K562 (cell line): ENCODE results near the gene TOM1L2. TPM values are rescaled to one million over a fixed set of nuclear protein-coding genes. Genes with fewer than 3 reads are reported as not detected.

Experiments used
- ATAC-seq: fragments of 200-7000 bp; cut with Tn5 transposase; 3 replicates; pipeline ENCODE4 v1.9.1; 2020; ENCODE audit warnings: moderate library complexity
- Bru-seq: library from RNA; stranded (reverse); fragments of 400-500 nt; gene quantifications from one replicate; lab custom pipeline; 2021; lab: Mats Ljungman, UMichigan
- BruChase-seq, 2 experiments: library from RNA; stranded (reverse); fragments of 400-500 nt; gene quantifications; one replicate each; lab custom pipeline; 2021; lab: Mats Ljungman, UMichigan
- BruUV-seq: library from RNA; stranded (reverse); fragments of 400-500 nt; replicated peaks from 2 replicates; lab custom pipeline; 2021; lab: Mats Ljungman, UMichigan
- CTCF ChIA-PET: fragments of 300-600 bp; formaldehyde crosslinking; extraction: SDS; loops from one replicate; lab custom pipeline; 2021; ENCODE audit warnings: low intra/inter-chr PET ratio; lab: Yijun Ruan, JAX
- POLR2A ChIA-PET: fragments of 300-600, 350-650 bp; sonication (Branson Sonifier 250); formaldehyde crosslinking; extraction: SDS; loops from one replicate; lab custom pipeline; 2021; ENCODE audit warnings: antibody characterized with exemption, inconsistent platforms; lab: Yijun Ruan, JAX
- DNase-seq, 4 experiments: peaks; one replicate each; pipeline versions ENCODE4 v3.0.0 to v3.0.0-alpha.2; 2011 to 2018; ENCODE audit warnings: low spot score in 3 of 4, mixed read lengths in 3 of 4; ENCODE audit errors: extremely low read depth in 1 of 4
- FAIRE-seq: peaks from 2 replicates; lab custom pipeline; 2011; peaks lifted over from hg19 to GRCh38; lab: Jason Lieb, UNC
- H2AFZ ChIP-seq: 2 replicates; pipeline ENCODE4 v1.6.0; 2011; ENCODE audit warnings: low read depth, low read length, control low read depth, inconsistent platforms
- H3K27ac ChIP-seq: fragments of 200-600 bp; 3 replicates; pipeline ENCODE4 v1.8.0; 2011; ENCODE audit warnings: low read depth, mild to moderate bottlenecking, control low read depth, inconsistent platforms, low read length, moderate library complexity, mixed read lengths; ENCODE audit errors: extremely low read depth
- H3K27me3 ChIP-seq, 2 experiments: fragments of 300-600 bp in 1 of 2; 2 replicates in 1 of 2; 3 replicates in 1 of 2; pipeline versions ENCODE4 v1.6.0 to v1.8.0; 2011; ENCODE audit warnings: inconsistent platforms in 2 of 2, low read length in 2 of 2, mild to moderate bottlenecking in 1 of 2, mixed read lengths in 1 of 2, moderate library complexity in 1 of 2; ENCODE audit not compliant: control insufficient read depth in 2 of 2, insufficient read depth in 2 of 2
- H3K36me3 ChIP-seq: fragments of 300-600 bp; 3 replicates; pipeline ENCODE4 v1.8.0; 2011; ENCODE audit warnings: mild to moderate bottlenecking, low read length, inconsistent platforms; ENCODE audit not compliant: control insufficient read depth, insufficient read depth
- H3K4me1 ChIP-seq, 2 experiments: fragments of 200-600 bp in 1 of 2; replicated peaks in 1 of 2; 2 replicates in 1 of 2; 3 replicates in 1 of 2; pipeline versions ENCODE4 v1.5.1 to v1.8.0; 2011; ENCODE audit warnings: inconsistent platforms in 2 of 2, low read length in 2 of 2, mild to moderate bottlenecking in 1 of 2, mixed read lengths in 1 of 2, moderate library complexity in 1 of 2; ENCODE audit not compliant: control insufficient read depth in 2 of 2, insufficient read depth in 2 of 2
- H3K4me2 ChIP-seq: 2 replicates; pipeline ENCODE4 v1.6.1; 2011; ENCODE audit warnings: low read length, control low read depth, inconsistent platforms, mixed read lengths; ENCODE audit not compliant: insufficient read depth
- H3K4me3 ChIP-seq: fragments of 200-600 bp; sonication (generic), shearing (Covaris generic); 2 replicates; pipeline ENCODE4 v1.5.1; 2016; ENCODE audit warnings: control low read depth, inconsistent platforms
- H3K79me2 ChIP-seq: fragments of 200-600 bp; 3 replicates; pipeline ENCODE4 v1.8.0; 2011; ENCODE audit warnings: low read length, inconsistent platforms; ENCODE audit not compliant: control insufficient read depth, insufficient read depth
- H3K9ac ChIP-seq, 2 experiments: 2 replicates each; pipeline versions ENCODE4 v1.6.0 to v1.6.1; 2011; ENCODE audit warnings: low read depth in 2 of 2, low read length in 2 of 2, control low read depth in 1 of 2, inconsistent platforms in 1 of 2, mild to moderate bottlenecking in 1 of 2, mixed read lengths in 1 of 2; ENCODE audit not compliant: insufficient read depth in 1 of 2
- H3K9me1 ChIP-seq: one replicate; pipeline ENCODE4 v1.6.0; 2011; ENCODE audit warnings: inconsistent platforms, mild to moderate bottlenecking, low read length, moderate library complexity; ENCODE audit not compliant: control insufficient read depth, insufficient read depth
- H3K9me3 ChIP-seq: replicated peaks from 2 replicates; pipeline ENCODE4 v1.5.1; 2011; ENCODE audit warnings: low read depth, low read length, inconsistent platforms; ENCODE audit not compliant: control insufficient read depth, insufficient read depth
- H4K20me1 ChIP-seq: replicated peaks from 2 replicates; pipeline ENCODE4 v1.6.1; 2011; ENCODE audit warnings: low read length, inconsistent platforms, mixed read lengths; ENCODE audit not compliant: control insufficient read depth, insufficient read depth
- C11orf30 ChIP-seq: fragments of 450-650 bp; IDR thresholded peaks from 2 replicates; pipeline ENCODE4 v1.6.1; 2016; ENCODE audit warnings: low read depth, mild to moderate bottlenecking
- GABPB1 ChIP-seq: sonication (generic); formaldehyde crosslinking; IDR thresholded peaks from 2 replicates; pipeline ENCODE4 v1.8.0; 2022; ENCODE audit warnings: mild to moderate bottlenecking, missing genetic modification reagents
- GTF2E2 ChIP-seq: fragments of 200-800 bp; sonication (Bioruptor generic); IDR thresholded peaks from 2 replicates; pipeline ENCODE4 v1.6.1; 2016; ENCODE audit warnings: missing genetic modification characterization, missing compliant biosample characterization
- HDAC6 ChIP-seq: IDR thresholded peaks from 2 replicates; pipeline ENCODE4 v1.6.1; 2012; ENCODE audit warnings: low read depth, mild to moderate bottlenecking, control low read depth, inconsistent platforms, low read length, moderate library complexity
- KAT7 ChIP-seq: sonication (generic); formaldehyde crosslinking; IDR thresholded peaks from 2 replicates; pipeline ENCODE4 v1.8.0; 2022; ENCODE audit warnings: missing genetic modification reagents, mild to moderate bottlenecking, borderline replicate concordance
- MYC ChIP-seq, 2 experiments: fragments of 250-450 bp in 1 of 2; sonication (Bioruptor Pico) in 1 of 2; IDR thresholded peaks; 2 replicates each; pipeline versions ENCODE4 v1.5.1 to v1.6.1; 2012 to 2021; ENCODE audit warnings: low read depth in 2 of 2, borderline replicate concordance in 1 of 2, improper control_type of control experiment in 1 of 2, low read length in 1 of 2, mild to moderate bottlenecking in 1 of 2, moderate library complexity in 1 of 2
- PHF21A ChIP-seq: fragments of 450-650 bp; IDR thresholded peaks from 2 replicates; pipeline ENCODE4 v1.6.1; 2017; ENCODE audit warnings: low read depth, borderline replicate concordance
- TFE3 ChIP-seq: fragments of 450-650 bp; formaldehyde crosslinking; IDR thresholded peaks from 2 replicates; pipeline ENCODE4 v1.4.0; 2020; ENCODE audit warnings: mild to moderate bottlenecking, mixed read lengths
- TOE1 ChIP-seq, 2 experiments: fragments of 450-650 bp in 1 of 2; sonication (generic) in 1 of 2; formaldehyde crosslinking in 1 of 2; IDR thresholded peaks; 2 replicates each; pipeline versions ENCODE4 v1.7.1 to v1.8.0; 2016 to 2022; ENCODE audit warnings: borderline replicate concordance in 2 of 2, mild to moderate bottlenecking in 2 of 2, antibody characterized with exemption in 1 of 2, inconsistent platforms in 1 of 2, low read depth in 1 of 2, missing genetic modification reagents in 1 of 2, moderate library complexity in 1 of 2
- WHSC1 ChIP-seq: IDR thresholded peaks from one replicate; pipeline ENCODE4 v1.6.1; 2012; ENCODE audit warnings: low read length, control low read depth, inconsistent platforms
- ZNF217 ChIP-seq: sonication (generic); formaldehyde crosslinking; IDR thresholded peaks from 2 replicates; pipeline ENCODE4 v1.8.0; 2022; ENCODE audit warnings: mild to moderate bottlenecking, missing genetic modification reagents
- WGBS: fragments of 100-300 bp; shearing (Covaris generic); methylation state at CpG from one replicate; pipeline ENCODE4 v1.1.6; 2016; ENCODE audit warnings: low coverage, mixed read lengths; ENCODE audit not compliant: insufficient coverage; ENCODE audit errors: missing lambda C conversion rate; 5-methylcytosine and 5-hydroxymethylcytosine counted together
- in situ Hi-C: fragments of 300-500 bp; cut with MboI; formaldehyde crosslinking; loops from 4 replicates; pipeline ENCODE4 v1.15.0; 2018; ENCODE audit warnings: inconsistent platforms, mixed read lengths
- intact Hi-C: fragments of 100-400 bp; cut with micrococcal nuclease; formaldehyde crosslinking; loops from 2 replicates; pipeline ENCODE4 v1.14.2; 2022
- long read RNA-seq, 3 experiments: library from polyadenylated mRNA in 2 of 3; library from RNA in 1 of 3; unstranded in 2 of 3; stranded (forward) in 1 of 3; transcript quantifications; one replicate each; pipeline ENCODE4 v2.0.0, GENCODE V29; 2019 to 2022
- polyA minus RNA-seq, 3 experiments: library from RNA; depleted of rRNA, polyadenylated mRNA; stranded (reverse); fragments of >200 nt; gene quantifications; 2 replicates each; pipeline ENCODE4 v1.2.3, GENCODE V29; 2011
- polyA plus RNA-seq, 8 experiments: library from polyadenylated mRNA; depleted of rRNA in 4 of 8; stranded (reverse) in 5 of 8; unstranded in 3 of 8; fragments of >200 nt; fragmentation: Nextera tagmentation in 2 of 8; fragmentation: Illumina TruSeq in 1 of 8; extraction: Ambion mirVana in 2 of 8; extraction: Trizol in 1 of 8; gene quantifications; 2 replicates each; pipeline versions ENCODE4 v1.2.1 to v1.2.3, GENCODE V29; 2011 to 2014; ENCODE audit warnings: inconsistent platforms in 1 of 8, missing spikeins in 1 of 8
- total RNA-seq, 7 experiments: library from RNA; depleted of rRNA in 6 of 7; stranded (reverse); fragments of >200 nt in 6 of 7; fragmentation: Illumina TruSeq in 2 of 7; extraction: Trizol in 2 of 7; gene quantifications; 2 replicates each; pipeline versions ENCODE4 v1.2.1 to v1.2.3, GENCODE V29; 2011 to 2021; ENCODE audit warnings: low replicate concordance in 1 of 7
- TF ChIP-seq, protein P1 (sequence below): fragments of 450-650 bp; conservative IDR thresholded peaks from 2 replicates; pipeline ENCODE4 v1.6.1; 2016; ENCODE audit warnings: missing genetic modification characterization, low read depth, mild to moderate bottlenecking, missing compliant biosample characterization, moderate library complexity

TOM1L2 gene
- 26.4 and 33.5 TPM in 2 replicates for total RNA-seq (2011; cell fraction: chromatin; rRNA removed; ENCODE audit: low replicate concordance)
- total RNA-seq (2011; cell fraction: nucleolus; rRNA removed): 13.0 and 15.5 TPM in 2 replicates
- 17.5 and 22.1 TPM in 2 replicates for total RNA-seq (2011; cell fraction: nucleoplasm; rRNA removed)
- total RNA-seq (2014; rRNA removed): 2.0 and 3.1 TPM in 2 replicates
- total RNA-seq (2014; rRNA removed; fragmentation: Illumina TruSeq; extraction: Trizol): 1.8 and 2.5 TPM in 2 replicates
- 2.5 and 3.2 TPM in 2 replicates for total RNA-seq (2015; rRNA removed; fragmentation: Illumina TruSeq; extraction: Trizol)
- total RNA-seq (2021): 4.8 and 6.0 TPM in 2 replicates
- polyA plus RNA-seq (2011; rRNA removed): 3.7 and 5.7 TPM in 2 replicates
- 3.4 and 4.4 TPM in 2 replicates for polyA plus RNA-seq (2011; cell fraction: cytosol; rRNA removed)
- polyA plus RNA-seq (2011; cell fraction: nucleus; rRNA removed): 9.0 and 14.2 TPM in 2 replicates
- polyA plus RNA-seq (2012): 4.5 and 5.8 TPM in 2 replicates
- polyA plus RNA-seq (2014; fragmentation: Illumina TruSeq; extraction: Trizol): 3.8 and 4.4 TPM in 2 replicates
- polyA plus RNA-seq (2014; fragmentation: Nextera tagmentation; extraction: Ambion mirVana): under 1 TPM; 0.07 to 0.42 TPM
- 2.3 and 4.4 TPM in 2 replicates for polyA plus RNA-seq (2014; rRNA removed)
- polyA minus RNA-seq (2011; rRNA and poly(A)+ RNA removed): 6.1 and 6.7 TPM in 2 replicates
- 2.1 and 6.0 TPM in 2 replicates for polyA minus RNA-seq (2011; cell fraction: cytosol; rRNA and poly(A)+ RNA removed)
- polyA minus RNA-seq (2011; cell fraction: nucleus; rRNA and poly(A)+ RNA removed): 6.7 and 7.8 TPM in 2 replicates
- Bru-seq, nascent RNA: percentile 46 among the genes with signal in this experiment
- percentile 47 among the genes with signal in this experiment for BruChase-seq, experiment 1, labeled RNA remaining after a 2-hour chase
- percentile 48 among the genes with signal in this experiment for BruChase-seq, experiment 2, labeled RNA remaining after a 6-hour chase
- long read RNA-seq, experiment 1, partial matches to known transcripts: 0 of 9 reads
- long read RNA-seq, experiment 1, other reads (novel, unspliced or antisense): 9 of 9 reads
- long read RNA-seq, experiment 2, partial matches to known transcripts: 0 of 5 reads
- long read RNA-seq, experiment 2, other reads (novel, unspliced or antisense): 4 of 5 reads
- long read RNA-seq, experiment 3: 0 reads

- ATAC-seq (peak; percentile 99), FAIRE-seq (peak; percentile 100), DNase-seq (peak; percentile 95 to 98 (median 97))
- no peaks in the 10 kb centered on the region for H4K20me1 ChIP-seq
- no peaks in the 10 kb centered on the region for H3K27me3 ChIP-seq
- H3K36me3 ChIP-seq: no peaks in the 10 kb centered on the region
- peak within 1 kb of the TSS; percentile 59 to 92; a peak in 3 of 4 replicates for H3K9ac ChIP-seq
- WGBS: under 1% methylated on average over 36 of the region's 59 CpGs
- in situ Hi-C loops (no loop called here), intact Hi-C loops (no loop called here)
- peak within 1 kb of the TSS; percentile 95 for H2AFZ ChIP-seq
- peaks cover 10 to 11% of the 10 kb centered on the region in 2 experiments; a peak in 4 of 5 replicates for H3K4me1 ChIP-seq
- ChIA-PET POLR2A (interaction anchor here (0.5 to 1.0 kb wide), 4 partner anchors 13 to 62 kb away, joined by 3 to 5 read pairs (median 4); no protein-coding TSS in a partner anchor), CTCF (interaction anchor here (0.7 kb wide), 1 partner anchor 345 kb away, joined by 3 read pairs; no protein-coding TSS in a partner anchor)
- BruUV-seq: no TSS peak
- peaks cover 3% of the 10 kb centered on the region; the same call in 1 of the 3 replicates for H3K79me2 ChIP-seq
- H3K4me2 ChIP-seq: peak within 1 kb of the TSS; percentile 84
- peak within 1 kb of the TSS; percentile 70 for H3K4me3 ChIP-seq
- H3K9me3 ChIP-seq: no peaks in the 10 kb centered on the region
- H3K9me1 ChIP-seq: no peaks in the 10 kb centered on the region
- peak within 1 kb of the TSS; percentile 52; the same call in 2 of the 3 replicates for H3K27ac ChIP-seq
- peak; percentile 100 for TF ChIP-seq TOE1 (IDR thresholded peaks at IDR 0.05; ENCODE audit: borderline replicate concordance)
- no peak for TF ChIP-seq TOE1 (CRISPR knock-in tag; IDR thresholded peaks at IDR 0.05; ENCODE audit: borderline replicate concordance, low read depth)
- peak; percentile 45 for TF ChIP-seq C11orf30
- no peak for TF ChIP-seq GTF2E2 (tag)
- TF ChIP-seq, protein P1, sequence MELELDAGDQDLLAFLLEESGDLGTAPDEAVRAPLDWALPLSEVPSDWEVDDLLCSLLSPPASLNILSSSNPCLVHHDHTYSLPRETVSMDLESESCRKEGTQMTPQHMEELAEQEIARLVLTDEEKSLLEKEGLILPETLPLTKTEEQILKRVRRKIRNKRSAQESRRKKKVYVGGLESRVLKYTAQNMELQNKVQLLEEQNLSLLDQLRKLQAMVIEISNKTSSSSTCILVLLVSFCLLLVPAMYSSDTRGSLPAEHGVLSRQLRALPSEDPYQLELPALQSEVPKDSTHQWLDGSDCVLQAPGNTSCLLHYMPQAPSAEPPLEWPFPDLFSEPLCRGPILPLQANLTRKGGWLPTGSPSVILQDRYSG: no peak
- TF ChIP-seq KAT7 (CRISPR knock-in tag): no peak
- TF ChIP-seq TFE3 (CRISPR knock-in tag): peak; percentile 100
- no peak for TF ChIP-seq HDAC6
- no peak for TF ChIP-seq MYC (IDR thresholded peaks at IDR 0.05; ENCODE audit: low read depth, low read length)
- no peak for TF ChIP-seq MYC (CRISPR knock-in tag; IDR thresholded peaks at IDR 0.05; ENCODE audit: borderline replicate concordance, low read depth)
- TF ChIP-seq GABPB1 (CRISPR knock-in tag): peak; percentile 11; the same call in 1 of the 2 replicates
- no peak for TF ChIP-seq WHSC1
- no peak for TF ChIP-seq ZNF217
- TF ChIP-seq PHF21A: no peak
Observed at GRCh38 chr17:17972126-17972951, at the start of gene TOM1L2, which contains the start of gene DRC3. Gene TOM1L2 (minus strand): TSS chr17:17972400. CDS start chr17:17972313, 87 bp downstream. Gene DRC3 (plus strand): TSS chr17:17972862. CDS start chr17:17977599, 4,737 bp downstream.
